HEK293T (cell line): ENCODE results near the gene TRMT2A.

Experiments used
- ELF4 ChIP-seq: fragments of 450-650 bp; IDR thresholded peaks from 2 replicates; pipeline ENCODE4 v1.6.1; 2017; ENCODE audit warnings: antibody characterized with exemption
- FOXA1 ChIP-seq: fragments of 450-650 bp; IDR thresholded peaks from 2 replicates; pipeline ENCODE4 v1.6.1; 2016; ENCODE audit warnings: mild to moderate bottlenecking
- SP1 ChIP-seq: fragments of 450-650 bp; IDR thresholded peaks from 2 replicates; pipeline ENCODE4 v1.6.1; 2017
- TF ChIP-seq, protein P1 (sequence below): fragments of 450-650 bp; IDR thresholded peaks from 2 replicates; pipeline ENCODE4 v1.6.1; 2016

DNA sequence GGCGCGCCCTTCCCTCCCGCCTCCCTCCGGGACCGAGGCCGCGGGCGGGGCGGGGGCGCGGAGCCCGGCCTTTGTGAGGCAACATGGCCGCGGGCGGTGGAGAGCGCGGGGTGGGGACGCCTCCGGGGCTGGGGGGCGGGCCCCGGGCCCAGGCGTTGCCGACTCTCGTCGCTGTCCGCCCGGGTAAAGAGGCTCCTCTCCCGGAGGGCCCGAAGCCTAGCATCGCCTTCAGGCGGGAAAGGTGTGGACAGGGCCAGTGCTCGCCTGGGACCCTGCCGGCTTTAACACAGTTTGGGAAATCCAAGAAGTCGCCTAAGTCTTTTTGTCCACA lies 36.6 kb downstream of the TRMT2A start:
- TF ChIP-seq FOXA1 (no peak), SP1 (no peak), ELF4 (no peak)
- TF ChIP-seq, protein P1, sequence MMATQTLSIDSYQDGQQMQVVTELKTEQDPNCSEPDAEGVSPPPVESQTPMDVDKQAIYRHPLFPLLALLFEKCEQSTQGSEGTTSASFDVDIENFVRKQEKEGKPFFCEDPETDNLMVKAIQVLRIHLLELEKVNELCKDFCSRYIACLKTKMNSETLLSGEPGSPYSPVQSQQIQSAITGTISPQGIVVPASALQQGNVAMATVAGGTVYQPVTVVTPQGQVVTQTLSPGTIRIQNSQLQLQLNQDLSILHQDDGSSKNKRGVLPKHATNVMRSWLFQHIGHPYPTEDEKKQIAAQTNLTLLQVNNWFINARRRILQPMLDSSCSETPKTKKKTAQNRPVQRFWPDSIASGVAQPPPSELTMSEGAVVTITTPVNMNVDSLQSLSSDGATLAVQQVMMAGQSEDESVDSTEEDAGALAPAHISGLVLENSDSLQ: no peak
